ENCODE measurements around the gene PTPRM.

- no peak for TF ChIP-seq CTCF (conservative IDR thresholded peaks at IDR 0.05; ENCODE audit: low read length)
- no peak for TF ChIP-seq EZH2phosphoT487 (IDR thresholded peaks at IDR 0.05; ENCODE audit: borderline replicate concordance)
Measured at GRCh38 chr18:7757175-7757574, 190.1 kb downstream of the PTPRM start.

All from Loucy (cell line).